ENCODE measurements around the gene LEKR1. TPM values are rescaled to one million over a fixed set of nuclear protein-coding genes. Genes with fewer than 3 reads are reported as not detected.

LEKR1 gene
- total RNA-seq, 2 donors from 2014 or later, result 0.99 to 1.3 TPM

DNA sequence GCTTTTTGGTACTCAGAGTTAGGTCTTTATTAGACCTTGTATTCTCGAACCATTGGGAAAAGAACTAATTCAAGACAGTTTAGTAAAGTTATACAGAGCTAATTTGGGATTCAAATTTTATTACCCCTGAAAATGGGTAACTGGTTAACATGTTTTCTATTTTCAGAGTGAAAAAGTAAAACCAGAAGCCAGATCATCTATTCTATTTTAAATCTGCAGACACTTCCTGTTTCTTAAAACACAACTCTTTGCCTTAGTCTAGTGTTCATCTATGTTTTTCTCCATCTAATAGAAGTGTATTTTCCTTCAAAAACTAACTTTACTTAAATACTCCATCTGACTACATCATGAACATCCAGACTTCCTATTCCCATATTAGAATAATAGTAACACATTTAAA lies 220.4 kb downstream of the LEKR1 start:
- no peaks in the 10 kb centered on the region for H3K4me1 ChIP-seq
- no peak overlapping the region for H3K4me3 ChIP-seq
- no peak for TF ChIP-seq POLR2A (IDR thresholded peaks at IDR 0.05)
- TF ChIP-seq, protein P1, sequence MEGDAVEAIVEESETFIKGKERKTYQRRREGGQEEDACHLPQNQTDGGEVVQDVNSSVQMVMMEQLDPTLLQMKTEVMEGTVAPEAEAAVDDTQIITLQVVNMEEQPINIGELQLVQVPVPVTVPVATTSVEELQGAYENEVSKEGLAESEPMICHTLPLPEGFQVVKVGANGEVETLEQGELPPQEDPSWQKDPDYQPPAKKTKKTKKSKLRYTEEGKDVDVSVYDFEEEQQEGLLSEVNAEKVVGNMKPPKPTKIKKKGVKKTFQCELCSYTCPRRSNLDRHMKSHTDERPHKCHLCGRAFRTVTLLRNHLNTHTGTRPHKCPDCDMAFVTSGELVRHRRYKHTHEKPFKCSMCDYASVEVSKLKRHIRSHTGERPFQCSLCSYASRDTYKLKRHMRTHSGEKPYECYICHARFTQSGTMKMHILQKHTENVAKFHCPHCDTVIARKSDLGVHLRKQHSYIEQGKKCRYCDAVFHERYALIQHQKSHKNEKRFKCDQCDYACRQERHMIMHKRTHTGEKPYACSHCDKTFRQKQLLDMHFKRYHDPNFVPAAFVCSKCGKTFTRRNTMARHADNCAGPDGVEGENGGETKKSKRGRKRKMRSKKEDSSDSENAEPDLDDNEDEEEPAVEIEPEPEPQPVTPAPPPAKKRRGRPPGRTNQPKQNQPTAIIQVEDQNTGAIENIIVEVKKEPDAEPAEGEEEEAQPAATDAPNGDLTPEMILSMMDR (IDR thresholded peaks at IDR 0.05), result no peak
- no peaks in the 10 kb centered on the region for H3K27me3 ChIP-seq
- no peak overlapping the region for H3K27ac ChIP-seq
- intact Hi-C loops (cut with DNase I), result no loop called here
- DNase-seq (no peak), ATAC-seq (no peak)
- H3K36me3 ChIP-seq (replicated peaks in 1 of 2; ENCODE audit: insufficient read depth in 1 of 2, low read depth in 2 of 2), result no peaks in the 10 kb centered on the region
- 88 to 92% methylated on average over 1 of the region's 1 CpG for WGBS, 2 donors
- no peaks in the 10 kb centered on the region for H3K9me3 ChIP-seq

- no peaks in the 10 kb centered on the region for H3K4me1 ChIP-seq
- no peaks in the 10 kb centered on the region for H3K36me3 ChIP-seq (replicated peaks in 1 of 2; ENCODE audit: insufficient read depth in 1 of 2, low read depth in 2 of 2)
- TF ChIP-seq, protein P1 (IDR thresholded peaks at IDR 0.05), result no peak
- TF ChIP-seq POLR2A (IDR thresholded peaks at IDR 0.05), result no peak
- DNase-seq, result no peak
- no peak overlapping the region for H3K27ac ChIP-seq
- intact Hi-C loops (cut with DNase I), result no loop called here
- 84 to 85% methylated on average over 3 of the region's 3 CpGs for WGBS, 2 donors
- no peak overlapping the region for H3K4me3 ChIP-seq
- no peaks in the 10 kb centered on the region for H3K27me3 ChIP-seq
- no peak for ATAC-seq
- no peaks in the 10 kb centered on the region for H3K9me3 ChIP-seq
These were observed 224.9 kb downstream of the LEKR1 start for GRCh38 chr3:157051055-157051454.

- Histone ChIP-seq H3K36me3 (replicated peaks in 1 of 2; ENCODE audit: insufficient read depth in 1 of 2, low read depth in 2 of 2) (no peaks in the 10 kb centered on the region), H3K27me3 (no peaks in the 10 kb centered on the region), H3K4me1 (no peaks in the 10 kb centered on the region), H3K4me3 (no peak overlapping the region), H3K27ac (no peak overlapping the region), H3K9me3 (no peaks in the 10 kb centered on the region)
- ATAC-seq (no peak), DNase-seq (no peak)
- intact Hi-C loops (cut with DNase I), result no loop called here
- no peak for TF ChIP-seq POLR2A (IDR thresholded peaks at IDR 0.05)
- TF ChIP-seq, protein P1 (IDR thresholded peaks at IDR 0.05), result no peak
These were observed 225.4 kb downstream of the LEKR1 start for GRCh38 chr3:157051591-157051990.

- no peaks in the 10 kb centered on the region for H3K4me1 ChIP-seq
- H3K27me3 ChIP-seq, result no peaks in the 10 kb centered on the region
- no peaks in the 10 kb centered on the region for H3K36me3 ChIP-seq (replicated peaks in 1 of 2; ENCODE audit: insufficient read depth in 1 of 2, low read depth in 2 of 2)
- DNase-seq, result no peak
- WGBS, 2 donors, result 78 to 85% methylated on average over 1 of the region's 1 CpG
- no peak overlapping the region for H3K27ac ChIP-seq
- no peak for TF ChIP-seq POLR2A (IDR thresholded peaks at IDR 0.05)
- TF ChIP-seq, protein P1 (IDR thresholded peaks at IDR 0.05), result no peak
- intact Hi-C loops (cut with DNase I), result no loop called here
- no peaks in the 10 kb centered on the region for H3K9me3 ChIP-seq
- no peak overlapping the region for H3K4me3 ChIP-seq
- no peak for ATAC-seq
These were observed 229.9 kb downstream of the LEKR1 start for GRCh38 chr3:157056035-157056434.

DNA sequence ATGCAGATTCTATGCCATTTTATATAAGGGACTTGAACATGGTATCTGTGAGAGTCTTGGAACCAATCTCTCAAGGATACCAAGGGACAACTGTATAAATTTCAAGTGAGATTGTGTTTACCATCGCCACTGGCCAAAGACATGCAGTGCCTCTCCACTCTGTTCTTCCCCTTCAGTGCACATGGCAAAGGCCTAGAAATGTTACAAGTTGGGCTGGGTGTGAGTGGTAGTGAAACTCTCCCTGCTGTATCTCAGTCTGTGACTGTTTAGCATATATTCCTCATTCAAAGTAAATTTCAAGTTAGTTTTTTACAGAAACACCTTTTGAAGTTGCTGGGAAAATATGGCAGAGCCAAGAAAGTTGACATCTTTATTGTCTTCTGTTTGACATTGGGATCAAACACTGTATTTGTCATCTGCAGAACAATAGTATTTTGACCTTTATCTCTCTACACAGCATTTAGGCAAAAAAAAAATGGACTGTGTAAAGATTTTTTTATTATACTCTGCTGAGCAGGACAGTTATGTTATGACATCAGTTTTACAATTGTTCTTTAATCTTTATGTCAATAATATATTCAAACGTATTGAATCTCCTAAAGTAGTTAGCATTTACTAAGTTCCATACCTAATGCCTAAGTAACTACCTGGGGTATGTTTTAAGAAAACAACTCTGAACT lies 232.4 kb downstream of the LEKR1 start:
- no peak for DNase-seq
- WGBS, 2 donors, result 60 to 61% methylated on average over 2 of the region's 2 CpGs
- no peak overlapping the region for H3K4me3 ChIP-seq
- no peak for ATAC-seq
- intact Hi-C loops (cut with DNase I), result no loop called here
- H3K4me1 ChIP-seq, result no peaks in the 10 kb centered on the region
- no peak for TF ChIP-seq POLR2A (IDR thresholded peaks at IDR 0.05)
- TF ChIP-seq, protein P1 (IDR thresholded peaks at IDR 0.05), result no peak
- H3K9me3 ChIP-seq, result no peaks in the 10 kb centered on the region
- H3K27ac ChIP-seq, result no peak overlapping the region
- no peaks in the 10 kb centered on the region for H3K36me3 ChIP-seq (replicated peaks in 1 of 2; ENCODE audit: insufficient read depth in 1 of 2, low read depth in 2 of 2)
- H3K27me3 ChIP-seq, result no peaks in the 10 kb centered on the region
